NCI-H524 (cell line): ENCODE results near the gene LRP8.

ENCODE experiments used
- DNase-seq, 2 experiments: peaks; one replicate each; lab custom pipeline; 2025; lab: John Stamatoyannopoulos, UW

LRP8 gene

GRCh38 chr1:53321776-53322602 lies 5.9 kb downstream of the LRP8 start:
- peak; percentile 84 to 94 for DNase-seq

DNA sequence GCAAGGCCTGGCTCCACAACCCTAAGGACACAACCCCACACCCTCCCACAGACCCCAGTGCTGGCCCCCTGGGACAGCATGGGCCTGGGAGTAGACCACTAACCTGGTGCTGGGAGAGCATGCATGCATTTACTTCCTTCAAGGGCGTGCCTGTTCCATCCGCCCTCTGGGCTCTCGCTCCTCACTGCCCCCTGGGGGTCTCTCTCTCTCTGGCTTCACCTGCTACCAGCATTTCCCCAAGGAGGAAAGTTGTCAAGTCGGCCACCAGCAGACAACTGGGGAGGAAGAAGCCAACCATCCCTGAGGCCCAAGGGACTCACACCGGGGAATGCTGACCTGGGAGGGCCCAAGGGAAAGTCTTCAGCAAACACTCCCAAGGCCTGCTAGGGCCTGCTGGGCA lies 6.5 kb downstream of the LRP8 start:
- DNase-seq, result peak in 1 of 2 experiments; percentile 29

DNA sequence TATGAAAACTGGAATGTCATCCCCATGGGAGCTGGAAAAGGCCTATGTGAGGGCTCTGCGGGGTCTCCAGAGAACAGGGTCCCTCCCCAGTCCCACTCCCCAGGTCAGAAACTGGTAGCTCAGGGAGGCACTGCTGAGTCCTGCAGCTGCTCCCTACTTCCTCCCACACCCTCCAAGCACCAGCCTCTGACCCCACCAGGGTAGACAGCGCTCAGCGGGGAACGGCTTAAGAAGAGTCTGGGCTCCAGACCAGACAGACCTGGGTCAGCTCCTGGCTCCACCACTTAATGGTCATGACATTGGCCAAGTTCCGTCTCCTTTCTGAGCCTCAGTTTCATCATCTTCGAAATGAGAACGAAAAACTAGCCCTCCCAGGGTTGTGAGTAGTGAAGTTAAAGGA lies 7.2 kb downstream of the LRP8 start:
- DNase-seq, result no peak

GRCh38 chr1:53319296-53320101 lies 8.4 kb downstream of the LRP8 start:
- peak; percentile 89 to 95 for DNase-seq

DNA sequence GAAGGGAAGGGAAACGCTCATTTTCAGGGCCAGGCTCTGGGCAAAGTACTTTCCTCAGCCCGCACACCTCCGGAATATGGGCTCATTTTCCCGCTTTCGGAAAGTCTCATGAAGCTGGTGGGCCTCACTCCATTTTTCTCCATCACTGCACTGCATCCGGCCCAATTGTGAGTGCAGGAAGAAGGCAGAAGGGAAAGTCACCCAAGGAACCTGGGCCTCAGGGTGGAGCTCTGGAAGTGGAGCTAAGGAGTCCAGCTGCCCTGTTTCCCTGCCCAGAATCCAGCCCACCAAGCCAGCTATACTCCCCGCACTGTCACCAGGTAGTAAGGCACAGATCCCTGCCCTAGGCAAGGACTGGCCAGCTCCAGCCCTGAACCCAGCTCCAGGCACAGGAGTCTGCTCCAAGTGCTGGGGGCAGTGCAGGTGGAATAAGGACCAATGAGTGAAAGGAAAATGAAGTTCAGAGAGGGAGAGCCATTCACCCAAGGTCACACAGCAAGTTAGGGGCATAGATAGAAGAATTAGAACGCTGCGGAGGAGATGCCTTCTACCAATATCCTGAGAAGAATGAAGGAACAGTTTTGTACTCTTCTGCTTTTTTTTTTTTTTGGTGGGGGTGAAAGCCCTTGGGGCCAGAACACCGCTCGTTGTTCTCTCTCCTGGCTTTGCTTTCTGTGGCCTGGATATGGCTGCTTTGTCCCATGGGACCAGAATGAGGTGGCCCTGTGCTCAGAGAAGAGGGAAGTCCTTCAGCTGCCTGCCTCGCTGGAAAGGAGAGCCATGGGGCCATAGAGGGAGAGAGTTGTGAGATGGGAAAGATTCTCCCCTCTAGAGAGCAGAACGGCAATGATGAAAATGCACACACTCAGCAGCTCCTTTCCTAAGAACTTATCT lies 10.0 kb downstream of the LRP8 start:
- no peak for DNase-seq

- DNase-seq, result peak; percentile 87 to 89
Observed at GRCh38 chr1:53316766-53317581, 10.9 kb downstream of the LRP8 start.

DNA sequence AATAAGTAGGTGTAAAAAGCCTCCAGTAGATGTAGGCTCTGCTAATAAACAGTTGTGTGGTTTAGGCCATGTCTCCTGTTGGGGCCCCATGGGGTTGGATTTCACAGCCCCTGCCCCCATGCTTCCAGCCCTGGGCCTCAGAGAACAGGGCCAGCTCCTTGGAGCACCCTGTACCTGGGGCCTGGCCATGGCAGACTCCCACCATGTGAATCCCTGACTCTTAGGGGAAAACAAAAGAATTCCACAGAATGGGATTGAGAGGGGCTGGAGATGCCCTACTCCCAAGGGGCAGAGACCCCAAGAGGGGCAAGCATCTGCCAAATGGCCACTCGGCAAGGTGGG lies 11.5 kb downstream of the LRP8 start:
- DNase-seq, result no peak

DNA sequence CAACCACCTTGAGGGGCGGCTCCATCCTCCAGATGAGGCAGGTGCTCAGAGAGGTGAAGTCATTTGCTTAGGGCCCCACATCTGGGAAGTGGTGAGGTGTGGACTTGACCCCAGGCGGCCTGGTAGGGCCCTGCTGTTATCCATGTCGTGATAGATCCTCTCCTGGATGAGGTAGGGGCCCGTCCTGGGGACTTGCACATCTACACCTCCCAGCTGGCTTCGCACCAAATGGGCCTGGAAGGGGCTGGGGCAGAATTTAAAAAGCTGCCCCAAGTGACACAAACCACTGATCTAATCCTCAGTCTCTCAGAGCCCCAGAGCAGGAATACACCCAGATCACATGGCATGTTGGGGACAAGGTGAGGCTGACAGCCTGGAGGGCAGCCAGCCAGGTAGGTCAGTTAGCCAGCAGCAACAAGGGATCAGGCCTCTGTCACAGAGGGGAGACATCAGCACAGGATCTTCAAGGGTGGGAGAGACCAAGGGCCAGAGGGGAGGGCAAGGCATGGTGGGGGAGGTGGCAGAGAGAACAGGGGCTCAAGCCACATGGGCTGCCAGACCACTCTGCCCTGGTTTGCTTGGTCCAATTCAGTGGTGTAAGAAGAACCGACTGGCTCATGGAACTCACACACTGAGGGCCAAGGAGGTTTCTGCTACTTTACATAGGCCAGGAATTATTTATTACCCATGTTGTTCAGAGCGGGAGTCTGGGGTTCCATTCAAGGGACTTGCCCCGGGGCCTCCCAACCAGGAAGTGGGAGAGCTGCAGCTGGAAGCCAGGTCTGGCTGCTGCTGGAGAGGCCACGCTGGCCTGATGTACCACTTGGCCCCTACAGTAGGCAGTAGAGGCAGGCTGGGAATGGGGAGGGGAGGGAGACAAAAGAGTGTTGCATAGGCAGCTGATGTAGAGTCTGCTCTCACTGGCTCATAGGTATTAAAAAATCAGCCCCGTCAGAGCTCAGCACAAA lies 12.1 kb downstream of the LRP8 start:
- peak in 1 of 2 experiments; percentile 37 for DNase-seq

DNA sequence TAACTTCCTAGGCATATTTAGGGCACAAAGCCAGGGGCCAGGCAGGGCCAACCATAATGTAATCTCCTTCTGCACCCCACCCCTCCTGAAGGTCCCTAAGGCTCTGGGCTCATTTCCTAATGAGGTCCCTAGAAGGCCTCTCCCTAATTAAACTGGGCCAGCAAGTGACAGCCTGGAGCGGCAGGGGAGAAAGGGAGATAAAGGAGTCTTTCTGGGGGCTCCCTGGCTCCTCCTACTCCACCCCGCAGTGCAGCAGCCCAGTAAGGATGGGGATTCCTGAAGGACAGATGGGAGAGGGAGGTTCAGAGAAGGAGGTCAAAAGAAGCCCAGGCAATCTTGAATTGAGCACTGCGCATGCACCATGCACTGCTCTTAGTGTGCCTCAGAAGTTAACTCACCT lies 12.8 kb downstream of the LRP8 start:
- no peak for DNase-seq

DNA sequence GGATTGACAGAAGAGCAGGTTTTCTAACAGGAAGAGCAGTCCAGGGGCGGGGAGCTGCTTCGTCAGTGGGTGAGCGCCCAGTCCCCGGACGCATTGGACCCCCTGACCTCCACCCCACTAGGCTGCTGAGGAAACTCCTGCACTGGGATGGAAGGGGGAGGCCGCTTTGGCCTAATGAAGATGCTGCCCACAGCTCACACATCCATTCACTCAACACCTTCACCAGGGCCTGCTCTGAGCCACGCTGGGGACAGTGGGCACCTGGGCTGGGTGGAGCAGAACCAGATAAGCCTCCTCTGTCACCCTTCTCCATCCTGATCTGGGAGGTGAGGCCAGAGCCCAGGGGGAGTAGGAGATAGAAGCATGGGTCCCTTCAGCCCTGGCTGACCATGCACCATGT lies 13.3 kb downstream of the LRP8 start:
- DNase-seq, result no peak

DNA sequence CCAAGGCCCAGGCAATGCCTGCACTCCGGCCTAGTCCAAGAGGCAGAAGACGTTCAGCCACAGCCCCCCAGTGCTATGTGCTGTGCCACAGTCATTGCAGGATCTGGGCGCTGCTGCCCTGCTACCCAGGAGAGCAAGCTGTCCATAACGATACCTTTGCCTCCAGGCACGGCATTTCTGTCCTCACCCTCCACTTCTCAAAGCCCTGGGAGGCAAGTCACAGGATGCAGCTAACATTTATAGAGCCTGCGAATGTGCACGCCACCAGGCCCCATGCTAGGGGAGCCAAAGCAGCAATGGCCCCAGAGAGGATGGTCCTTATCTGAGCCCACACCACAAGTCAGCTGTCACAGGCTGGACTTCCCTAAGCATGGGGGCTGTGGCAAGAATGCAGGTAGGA lies 13.8 kb downstream of the LRP8 start:
- DNase-seq, result no peak

DNA sequence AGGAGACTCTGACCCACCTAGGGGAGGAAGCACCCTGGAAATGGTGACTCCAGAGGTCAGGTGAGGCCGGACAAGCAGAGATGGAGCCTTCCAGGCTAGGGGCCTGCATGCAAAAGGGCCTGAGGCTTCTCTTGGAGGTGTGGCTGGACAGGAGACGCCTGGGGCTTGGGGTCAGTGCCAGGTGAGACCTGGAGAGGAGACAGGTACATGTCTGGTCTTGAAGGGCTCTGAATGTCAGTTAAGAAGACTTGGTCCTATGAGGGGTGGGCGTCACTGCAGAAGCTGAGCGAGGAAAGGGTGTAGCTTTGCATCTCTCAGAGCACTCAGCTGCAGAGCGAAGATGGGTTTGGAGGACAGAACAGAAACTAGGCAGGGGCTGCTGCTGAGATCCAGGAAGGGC lies 14.3 kb downstream of the LRP8 start:
- no peak for DNase-seq

DNA sequence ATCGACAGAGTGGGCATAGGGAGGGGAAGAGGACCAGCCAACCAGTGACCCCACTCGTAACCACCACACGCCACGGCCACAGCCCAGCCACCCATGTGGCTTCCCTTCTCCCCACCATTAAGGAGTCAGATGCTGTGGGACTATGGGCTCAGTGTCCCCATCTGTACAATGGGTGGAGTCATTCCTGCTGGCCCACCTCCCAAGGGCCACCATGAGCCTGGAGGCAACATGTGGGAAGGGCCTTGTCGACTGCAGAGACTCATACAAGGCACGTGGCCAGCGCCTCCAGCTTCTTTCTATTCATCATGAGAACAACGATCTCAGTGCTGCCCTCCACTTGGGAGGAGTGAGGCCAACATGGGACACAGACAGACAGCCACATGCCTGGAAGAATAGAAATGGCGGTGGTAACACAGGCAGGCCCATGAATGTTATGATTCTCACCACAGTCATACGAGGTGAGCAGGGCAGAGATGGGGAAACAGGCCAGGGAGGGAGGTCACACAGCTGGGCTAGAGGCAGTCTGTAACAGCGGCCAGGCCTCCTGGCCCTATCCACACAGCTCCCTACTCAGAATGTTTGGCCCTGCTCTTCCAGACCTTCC lies 16.1 kb downstream of the LRP8 start:
- peak in 1 of 2 experiments; percentile 33 for DNase-seq

- DNase-seq, result peak; percentile 89 to 92
Observed at GRCh38 chr1:53310847-53311681, 16.8 kb downstream of the LRP8 start.

DNA sequence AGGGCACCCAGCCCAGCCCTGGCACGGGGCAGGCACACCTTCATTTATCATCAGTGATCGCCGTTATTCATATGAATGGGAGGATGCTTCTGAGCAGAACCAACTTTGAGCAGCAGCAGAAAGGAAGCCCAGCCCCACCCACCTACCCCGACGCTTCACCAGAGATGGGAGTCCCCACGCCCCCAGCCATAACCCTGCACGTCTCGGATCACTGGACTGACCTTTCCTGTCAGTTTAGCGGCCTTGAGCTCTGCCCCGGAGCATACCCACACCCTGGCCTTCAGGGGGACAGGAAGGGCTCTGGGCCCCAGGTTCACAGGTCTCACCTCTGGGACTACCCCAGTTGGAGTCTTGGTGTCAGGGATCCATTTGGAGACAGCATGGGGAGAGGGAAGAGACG lies 18.1 kb downstream of the LRP8 start:
- no peak for DNase-seq

GRCh38 chr1:53308506-53308905 lies 19.4 kb downstream of the LRP8 start:
- peak; percentile 38 to 85 for DNase-seq

- DNase-seq, result no peak
Observed at GRCh38 chr1:53307037-53307436, 20.8 kb downstream of the LRP8 start.

DNA sequence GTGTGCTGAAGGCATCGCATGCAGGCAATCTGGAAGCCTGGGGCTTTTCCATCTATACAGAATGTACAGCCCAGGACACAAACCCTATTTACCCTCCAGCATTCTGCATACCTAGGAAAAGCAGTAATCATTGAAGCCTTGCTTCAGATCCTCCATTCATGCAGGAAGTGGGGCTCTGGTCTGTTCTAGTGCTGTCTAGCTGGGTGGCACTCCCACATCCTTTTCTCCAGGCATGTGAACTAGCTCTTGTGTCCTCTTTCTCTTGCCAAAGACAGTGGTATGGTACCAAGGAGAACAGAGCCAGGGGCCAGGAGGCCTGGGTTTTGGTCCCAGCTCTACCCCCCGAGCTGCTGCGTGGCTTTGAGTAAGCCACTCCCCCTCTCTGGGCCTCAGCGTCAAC lies 21.7 kb downstream of the LRP8 start:
- DNase-seq, result no peak

DNA sequence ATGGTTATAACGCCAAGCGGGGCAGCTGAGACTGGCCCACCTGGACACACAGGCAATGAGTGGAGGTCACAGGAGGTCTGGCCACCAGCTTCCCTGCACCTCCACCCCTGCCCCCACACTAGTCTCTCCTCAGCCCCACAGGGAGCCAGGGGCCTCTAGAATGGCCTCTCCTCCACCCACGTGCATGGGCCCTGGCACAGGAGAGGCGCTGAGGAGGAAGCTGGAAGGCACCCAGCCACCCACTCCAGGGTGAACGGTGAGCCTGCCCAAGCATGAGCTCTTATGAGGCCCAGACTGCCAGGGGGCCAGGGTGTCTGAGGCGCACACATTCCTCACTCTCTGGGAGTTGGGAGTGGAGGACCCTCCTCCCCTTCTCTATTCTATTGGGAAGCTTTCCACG lies 22.2 kb downstream of the LRP8 start:
- no peak for DNase-seq
